ENCODE results near the gene MOV10. TPM values are rescaled to one million over a fixed set of nuclear protein-coding genes. Genes with fewer than 3 reads are reported as not detected.
A peak's percentile ranks its signal among the peaks of the same experiment; 100 is the strongest.

Gene MOV10
- total and polyA plus RNA-seq, 2 of the 8 experiments (the other 6 are each of a cell fraction or from before 2014, with no cell fraction given) = 57.3 to 109 TPM

DNA sequence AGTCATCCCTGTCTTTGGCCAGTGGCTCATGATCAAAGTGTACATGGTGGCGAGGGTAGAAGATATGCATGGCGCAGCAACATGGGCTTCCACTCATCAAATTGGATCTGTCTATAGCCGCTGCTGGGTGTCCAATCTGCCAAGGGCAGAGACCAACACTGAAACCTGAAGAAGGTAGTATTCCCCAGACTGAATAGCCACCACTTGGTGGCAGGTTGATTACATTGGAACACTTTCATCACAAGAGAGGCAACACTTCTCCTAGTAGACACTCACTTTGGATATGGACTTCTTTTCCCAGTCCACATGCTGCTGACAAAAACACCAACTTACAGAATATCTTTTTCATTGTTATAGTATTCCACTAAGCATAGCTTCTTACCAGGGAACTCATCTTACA, 63.1 kb downstream of the MOV10 start:
- Histone ChIP-seq H4K20me1 (replicated peaks in 1 of 2; ENCODE audit: control insufficient read depth in 1 of 2, insufficient read depth in 2 of 2, low read length in 2 of 2) (no peaks in the 10 kb centered on the region), H2AFZ (ENCODE audit: low read length) (no peak overlapping the region), H2BK120ac (replicated peaks; ENCODE audit: low read depth, low read length) (no peak overlapping the region), H3K9ac (replicated peaks in 1 of 4; ENCODE audit: extremely low read depth in 1 of 4, low read depth in 3 of 4, low read length in 3 of 4) (no peak overlapping the region), H3K27me3 (replicated peaks in 1 of 4; ENCODE audit: control insufficient read depth in 3 of 4, extremely low read depth in 1 of 4, insufficient read depth in 3 of 4, low read length in 3 of 4) (peaks cover 0 to 5% (median 3%) of the 10 kb centered on the region in 4 experiments; a peak in 4 of 7 replicates), H2BK5ac (ENCODE audit: low read depth, low read length) (no peak overlapping the region), H3K56ac (replicated peaks; ENCODE audit: insufficient read length, low read depth, low read length) (no peak overlapping the region), H3K79me1 (ENCODE audit: low read depth, low read length) (no peaks in the 10 kb centered on the region), H3K23ac (ENCODE audit: insufficient read length) (no peak overlapping the region), H4K8ac (ENCODE audit: extremely low read depth, insufficient read depth, low read length) (no peak overlapping the region), H3K4ac (replicated peaks; ENCODE audit: insufficient read length, low read depth, low read length) (no peak overlapping the region), H4K5ac (ENCODE audit: insufficient read length, low read depth, low read length) (no peak overlapping the region), H4K91ac (replicated peaks; ENCODE audit: insufficient read length, low read length) (no peak overlapping the region), H3K9me3 (ENCODE audit: insufficient read depth in 2 of 2, low read depth in 1 of 2, low read length in 1 of 2) (no peaks in the 10 kb centered on the region; a peak in 1 of 4 replicates), H3K14ac (ENCODE audit: insufficient read length) (no peak overlapping the region), H2BK15ac (ENCODE audit: low read length) (no peak overlapping the region), H3K23me2 (ENCODE audit: low read depth, low read length) (no peaks in the 10 kb centered on the region; the same call in 1 of the 2 replicates), H3K18ac (ENCODE audit: extremely low read depth, low read length) (no peak overlapping the region), H3K79me2 (ENCODE audit: control insufficient read depth in 1 of 2, insufficient read depth in 2 of 2, low read length in 2 of 2) (no peaks in the 10 kb centered on the region), H3K4me2 (ENCODE audit: insufficient read depth in 1 of 2, low read depth in 2 of 2, low read length in 2 of 2) (no peak overlapping the region), H3K4me1 (replicated peaks in 1 of 4; ENCODE audit: control insufficient read depth in 3 of 4, insufficient read depth in 4 of 4, low read length in 3 of 4) (peaks cover 0 to 2% (median 0%) of the 10 kb centered on the region in 4 experiments; a peak in 1 of 7 replicates), H2BK20ac (ENCODE audit: low read length) (no peak overlapping the region), H2BK12ac (ENCODE audit: low read depth, low read length) (peak overlapping the region; percentile 42; the same call in 1 of the 2 replicates), H2AK5ac (ENCODE audit: low read depth, low read length) (no peak overlapping the region), H3K36me3 (ENCODE audit: control insufficient read depth in 2 of 4, insufficient read depth in 4 of 4, low read length in 3 of 4) (no peaks in the 10 kb centered on the region), H3K4me3 (ENCODE audit: extremely low read depth in 1 of 4, insufficient read depth in 2 of 4, low read depth in 3 of 4, low read length in 4 of 4) (no peak overlapping the region), H3K27ac (ENCODE audit: low read depth, low read length) (no peak overlapping the region)
- DNase-seq (ENCODE audit: low read depth in 1 of 2, low spot score in 2 of 2) (no peak), FAIRE-seq (no peak)
- POLR2A ChIA-PET (ENCODE audit: partially characterized antibody) = no interaction called here
- TF ChIP-seq CEBPB (IDR thresholded peaks at IDR 0.05; ENCODE audit: low read depth, low read length) = no peak
- peak; percentile 27 to 48; a peak in 2 of 4 replicates for TF ChIP-seq RAD21 (IDR thresholded peaks at IDR 0.05 in 1 of 2, conservative IDR thresholded peaks at IDR 0.05 in 1 of 2; ENCODE audit: low read depth in 2 of 2, low read length in 2 of 2)
- TF ChIP-seq EZH2 (IDR thresholded peaks at IDR 0.05; ENCODE audit: low read depth, low read length, severe bottlenecking) = no peak
- no peak for TF ChIP-seq BCL11A (IDR thresholded peaks at IDR 0.05; ENCODE audit: low read depth in 2 of 2, low read length in 2 of 2)
- TF ChIP-seq, protein P1, sequence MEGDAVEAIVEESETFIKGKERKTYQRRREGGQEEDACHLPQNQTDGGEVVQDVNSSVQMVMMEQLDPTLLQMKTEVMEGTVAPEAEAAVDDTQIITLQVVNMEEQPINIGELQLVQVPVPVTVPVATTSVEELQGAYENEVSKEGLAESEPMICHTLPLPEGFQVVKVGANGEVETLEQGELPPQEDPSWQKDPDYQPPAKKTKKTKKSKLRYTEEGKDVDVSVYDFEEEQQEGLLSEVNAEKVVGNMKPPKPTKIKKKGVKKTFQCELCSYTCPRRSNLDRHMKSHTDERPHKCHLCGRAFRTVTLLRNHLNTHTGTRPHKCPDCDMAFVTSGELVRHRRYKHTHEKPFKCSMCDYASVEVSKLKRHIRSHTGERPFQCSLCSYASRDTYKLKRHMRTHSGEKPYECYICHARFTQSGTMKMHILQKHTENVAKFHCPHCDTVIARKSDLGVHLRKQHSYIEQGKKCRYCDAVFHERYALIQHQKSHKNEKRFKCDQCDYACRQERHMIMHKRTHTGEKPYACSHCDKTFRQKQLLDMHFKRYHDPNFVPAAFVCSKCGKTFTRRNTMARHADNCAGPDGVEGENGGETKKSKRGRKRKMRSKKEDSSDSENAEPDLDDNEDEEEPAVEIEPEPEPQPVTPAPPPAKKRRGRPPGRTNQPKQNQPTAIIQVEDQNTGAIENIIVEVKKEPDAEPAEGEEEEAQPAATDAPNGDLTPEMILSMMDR (IDR thresholded peaks at IDR 0.05; ENCODE audit: control extremely low read depth in 1 of 3, insufficient read depth in 1 of 3, low read depth in 1 of 3, low read length in 3 of 3) = peak in 1 of 3 experiments; percentile 17; a peak in 1 of 4 replicates
- TF ChIP-seq SIN3A (conservative IDR thresholded peaks at IDR 0.05 in 1 of 2, IDR thresholded peaks at IDR 0.05 in 1 of 2; ENCODE audit: low read depth in 1 of 2, low read length in 2 of 2) = no peak
- CTCF ChIA-PET (ENCODE audit: partially characterized antibody) = interaction anchor here (1.0 to 3.1 kb wide), 4 partner anchors 12 to 67 kb away, joined by 4 to 17 read pairs (median 6); partner anchors contain the start of gene PPM1J
- WGBS, 2 experiments (ENCODE audit: extremely low coverage in 1 of 2, insufficient coverage in 1 of 2, insufficient read length in 1 of 2, insufficient replicate concordance in 2 of 2, low coverage in 1 of 2, low lambda C conversion rate in 2 of 2, missing lambda C conversion rate in 1 of 2) = 92% methylated on average over 3 of the region's 3 CpGs; no CpG with 5 or more reads in 1 of the 2 experiments
